ENCODE results near the gene MSI2. TPM values are rescaled to one million over a fixed set of nuclear protein-coding genes. Genes with fewer than 3 reads are reported as not detected.

The MSI2 gene
- total and polyA plus RNA-seq, 9 of the 15 experiments (the other 6 are each of a cell fraction or from before 2014, with no cell fraction given) = 4.6 to 61.8 (median 42.4) TPM

DNA sequence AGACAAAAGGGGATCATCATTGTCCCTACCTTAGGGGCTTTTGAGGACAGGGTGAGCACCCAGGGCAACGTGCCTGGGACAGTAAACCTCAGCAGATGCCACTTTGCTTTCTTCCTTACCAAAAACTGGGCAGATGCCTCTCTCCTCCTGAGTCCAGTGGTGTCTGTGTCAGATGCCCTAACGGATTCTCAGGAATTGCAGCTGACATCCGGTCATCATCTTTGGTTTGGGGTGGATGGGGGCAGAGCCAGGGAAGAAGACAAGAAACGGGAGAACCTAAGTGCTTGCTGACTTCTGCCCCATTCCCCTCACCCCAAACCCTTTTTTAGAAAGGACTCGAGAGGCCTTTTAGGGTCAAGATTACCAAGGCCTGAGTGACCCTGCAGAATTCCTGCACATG, 187.5 kb downstream of the MSI2 start (continued):
- TF ChIP-seq, protein P1, sequence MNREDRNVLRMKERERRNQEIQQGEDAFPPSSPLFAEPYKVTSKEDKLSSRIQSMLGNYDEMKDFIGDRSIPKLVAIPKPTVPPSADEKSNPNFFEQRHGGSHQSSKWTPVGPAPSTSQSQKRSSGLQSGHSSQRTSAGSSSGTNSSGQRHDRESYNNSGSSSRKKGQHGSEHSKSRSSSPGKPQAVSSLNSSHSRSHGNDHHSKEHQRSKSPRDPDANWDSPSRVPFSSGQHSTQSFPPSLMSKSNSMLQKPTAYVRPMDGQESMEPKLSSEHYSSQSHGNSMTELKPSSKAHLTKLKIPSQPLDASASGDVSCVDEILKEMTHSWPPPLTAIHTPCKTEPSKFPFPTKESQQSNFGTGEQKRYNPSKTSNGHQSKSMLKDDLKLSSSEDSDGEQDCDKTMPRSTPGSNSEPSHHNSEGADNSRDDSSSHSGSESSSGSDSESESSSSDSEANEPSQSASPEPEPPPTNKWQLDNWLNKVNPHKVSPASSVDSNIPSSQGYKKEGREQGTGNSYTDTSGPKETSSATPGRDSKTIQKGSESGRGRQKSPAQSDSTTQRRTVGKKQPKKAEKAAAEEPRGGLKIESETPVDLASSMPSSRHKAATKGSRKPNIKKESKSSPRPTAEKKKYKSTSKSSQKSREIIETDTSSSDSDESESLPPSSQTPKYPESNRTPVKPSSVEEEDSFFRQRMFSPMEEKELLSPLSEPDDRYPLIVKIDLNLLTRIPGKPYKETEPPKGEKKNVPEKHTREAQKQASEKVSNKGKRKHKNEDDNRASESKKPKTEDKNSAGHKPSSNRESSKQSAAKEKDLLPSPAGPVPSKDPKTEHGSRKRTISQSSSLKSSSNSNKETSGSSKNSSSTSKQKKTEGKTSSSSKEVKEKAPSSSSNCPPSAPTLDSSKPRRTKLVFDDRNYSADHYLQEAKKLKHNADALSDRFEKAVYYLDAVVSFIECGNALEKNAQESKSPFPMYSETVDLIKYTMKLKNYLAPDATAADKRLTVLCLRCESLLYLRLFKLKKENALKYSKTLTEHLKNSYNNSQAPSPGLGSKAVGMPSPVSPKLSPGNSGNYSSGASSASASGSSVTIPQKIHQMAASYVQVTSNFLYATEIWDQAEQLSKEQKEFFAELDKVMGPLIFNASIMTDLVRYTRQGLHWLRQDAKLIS (CRISPR knock-in tag; IDR thresholded peaks at IDR 0.05) = no peak

DNA sequence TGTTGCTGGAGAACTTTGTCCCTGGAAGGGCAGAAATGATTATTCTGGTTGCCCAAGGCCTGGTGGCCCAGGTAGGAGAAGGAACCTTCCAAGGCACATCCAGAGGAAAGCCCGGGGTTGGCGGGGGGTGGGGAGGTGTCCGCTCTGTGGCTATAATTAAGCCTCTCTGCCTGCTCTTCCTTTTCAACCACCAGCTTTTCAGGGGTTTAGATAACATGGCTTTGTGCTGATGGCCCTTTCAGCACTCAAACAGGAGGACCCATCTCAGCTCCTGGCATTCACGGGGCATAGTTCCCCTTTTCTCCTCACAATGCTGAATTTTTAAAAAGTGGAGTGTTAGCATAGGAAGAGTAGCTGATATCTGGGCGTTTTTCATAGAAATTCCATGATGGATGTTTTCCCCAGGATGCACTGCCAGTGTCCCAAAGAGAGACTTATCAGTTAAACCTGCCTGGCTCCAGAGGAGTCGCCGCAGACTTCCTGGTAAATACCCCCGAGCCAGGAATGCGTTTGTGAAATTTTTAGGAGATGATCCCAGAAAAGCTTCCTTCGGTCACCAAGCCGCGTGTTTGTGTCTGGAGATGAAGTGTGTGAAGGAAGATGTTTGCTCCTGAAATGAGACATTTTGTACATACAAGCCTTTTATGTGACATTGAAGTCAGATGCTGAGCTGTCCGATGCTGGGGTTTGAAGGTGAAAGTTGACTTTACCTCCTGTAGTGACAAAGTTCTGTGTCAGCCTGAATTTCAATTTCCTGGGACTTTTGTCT, 188.5 kb downstream of the MSI2 start:
- Histone ChIP-seq H3K9ac (ENCODE audit: insufficient read depth in 1 of 2, low read depth in 2 of 2, low read length in 2 of 2) (no peak overlapping the region), H3K36me3 (ENCODE audit: control insufficient read depth, insufficient read depth, low read length) (no peaks in the 10 kb centered on the region), H4K20me1 (replicated peaks; ENCODE audit: control insufficient read depth, insufficient read depth, low read length) (peaks cover 19% of the 10 kb centered on the region), H3K4me1 (replicated peaks in 1 of 2; ENCODE audit: control insufficient read depth in 2 of 2, insufficient read depth in 2 of 2, low read length in 2 of 2) (peaks cover 27 to 28% of the 10 kb centered on the region in 2 experiments), H3K27ac (ENCODE audit: extremely low read depth, low read depth, low read length) (no peak overlapping the region), H2AFZ (ENCODE audit: low read depth, low read length) (no peak overlapping the region), H3K4me2 (ENCODE audit: insufficient read depth, low read length) (no peak overlapping the region), H3K9me1 (ENCODE audit: control insufficient read depth, insufficient read depth, low read length) (peaks cover 6% of the 10 kb centered on the region), H3K4me3 (no peak overlapping the region), H3K79me2 (ENCODE audit: control insufficient read depth, insufficient read depth, low read length) (peaks cover 19% of the 10 kb centered on the region), H3K9me3 (replicated peaks; ENCODE audit: control insufficient read depth, insufficient read depth, low read depth, low read length) (no peaks in the 10 kb centered on the region), H3K27me3 (ENCODE audit: control insufficient read depth in 2 of 2, insufficient read depth in 2 of 2, low read length in 2 of 2) (no peaks in the 10 kb centered on the region)
- in situ Hi-C loops (cut with MboI) (no loop called here), intact Hi-C loops (cut with micrococcal nuclease) (no loop called here)
- ATAC-seq (no peak), FAIRE-seq (no peak), DNase-seq (ENCODE audit: extremely low read depth in 1 of 4, low spot score in 3 of 4) (no peak)
- WGBS (ENCODE audit: insufficient coverage, low coverage, missing lambda C conversion rate) = 71% methylated on average over 13 of the region's 13 CpGs
- ChIA-PET POLR2A (interaction anchor here (0.6 to 1.1 kb wide), 3 partner anchors 13 to 146 kb away, joined by 3 to 4 read pairs (median 3); no protein-coding TSS in a partner anchor), CTCF (ENCODE audit: low intra/inter-chr PET ratio) (no interaction called here)
- no TSS peak for BruUV-seq (replicated peaks)
- no peak for TF ChIP-seq SRSF1 (IDR thresholded peaks at IDR 0.05; ENCODE audit: low read depth, low read length)
- TF ChIP-seq, protein P2, sequence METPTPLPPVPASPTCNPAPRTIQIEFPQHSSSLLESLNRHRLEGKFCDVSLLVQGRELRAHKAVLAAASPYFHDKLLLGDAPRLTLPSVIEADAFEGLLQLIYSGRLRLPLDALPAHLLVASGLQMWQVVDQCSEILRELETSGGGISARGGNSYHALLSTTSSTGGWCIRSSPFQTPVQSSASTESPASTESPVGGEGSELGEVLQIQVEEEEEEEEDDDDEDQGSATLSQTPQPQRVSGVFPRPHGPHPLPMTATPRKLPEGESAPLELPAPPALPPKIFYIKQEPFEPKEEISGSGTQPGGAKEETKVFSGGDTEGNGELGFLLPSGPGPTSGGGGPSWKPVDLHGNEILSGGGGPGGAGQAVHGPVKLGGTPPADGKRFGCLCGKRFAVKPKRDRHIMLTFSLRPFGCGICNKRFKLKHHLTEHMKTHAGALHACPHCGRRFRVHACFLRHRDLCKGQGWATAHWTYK (CRISPR knock-in tag; IDR thresholded peaks at IDR 0.05) = no peak
- no peak for TF ChIP-seq ZFP36 (IDR thresholded peaks at IDR 0.05; ENCODE audit: low read depth, low read length, partially characterized antibody)
- TF ChIP-seq POU5F1 (IDR thresholded peaks at IDR 0.05; ENCODE audit: borderline replicate concordance, low read depth, low read length, partially characterized antibody) = no peak
- TF ChIP-seq, protein P3, sequence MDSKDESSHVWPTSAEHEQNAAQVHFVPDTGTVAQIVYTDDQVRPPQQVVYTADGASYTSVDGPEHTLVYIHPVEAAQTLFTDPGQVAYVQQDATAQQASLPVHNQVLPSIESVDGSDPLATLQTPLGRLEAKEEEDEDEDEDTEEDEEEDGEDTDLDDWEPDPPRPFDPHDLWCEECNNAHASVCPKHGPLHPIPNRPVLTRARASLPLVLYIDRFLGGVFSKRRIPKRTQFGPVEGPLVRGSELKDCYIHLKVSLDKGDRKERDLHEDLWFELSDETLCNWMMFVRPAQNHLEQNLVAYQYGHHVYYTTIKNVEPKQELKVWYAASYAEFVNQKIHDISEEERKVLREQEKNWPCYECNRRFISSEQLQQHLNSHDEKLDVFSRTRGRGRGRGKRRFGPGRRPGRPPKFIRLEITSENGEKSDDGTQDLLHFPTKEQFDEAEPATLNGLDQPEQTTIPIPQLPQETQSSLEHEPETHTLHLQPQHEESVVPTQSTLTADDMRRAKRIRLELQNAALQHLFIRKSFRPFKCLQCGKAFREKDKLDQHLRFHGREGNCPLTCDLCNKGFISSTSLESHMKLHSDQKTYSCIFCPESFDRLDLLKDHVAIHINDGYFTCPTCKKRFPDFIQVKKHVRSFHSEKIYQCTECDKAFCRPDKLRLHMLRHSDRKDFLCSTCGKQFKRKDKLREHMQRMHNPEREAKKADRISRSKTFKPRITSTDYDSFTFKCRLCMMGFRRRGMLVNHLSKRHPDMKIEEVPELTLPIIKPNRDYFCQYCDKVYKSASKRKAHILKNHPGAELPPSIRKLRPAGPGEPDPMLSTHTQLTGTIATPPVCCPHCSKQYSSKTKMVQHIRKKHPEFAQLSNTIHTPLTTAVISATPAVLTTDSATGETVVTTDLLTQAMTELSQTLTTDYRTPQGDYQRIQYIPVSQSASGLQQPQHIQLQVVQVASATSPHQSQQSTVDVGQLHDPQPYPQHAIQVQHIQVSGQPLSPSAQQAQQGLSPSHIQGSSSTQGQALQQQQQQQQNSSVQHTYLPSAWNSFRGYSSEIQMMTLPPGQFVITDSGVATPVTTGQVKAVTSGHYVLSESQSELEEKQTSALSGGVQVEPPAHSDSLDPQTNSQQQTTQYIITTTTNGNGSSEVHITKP (IDR thresholded peaks at IDR 0.05; ENCODE audit: partially characterized antibody) = no peak
- TF ChIP-seq POLR2G (IDR thresholded peaks at IDR 0.05; ENCODE audit: low read depth, low read length) = no peak
- no peak for TF ChIP-seq CHCHD3 (CRISPR knock-in tag; IDR thresholded peaks at IDR 0.05)
- no peak for TF ChIP-seq ZNF217 (CRISPR knock-in tag; IDR thresholded peaks at IDR 0.05)

Data from K562 (cell line).